Fibroblast of the conjunctiva (primary cell): ENCODE measurements around the gene GSG1L.

Source experiments
- DNase-seq: peaks from one replicate; pipeline ENCODE4 v3.0.0-alpha.2; 2010; ENCODE audit warnings: low read depth

The GSG1L gene

GRCh38 chr16:27771201-27771910 is 292.2 kb downstream of the GSG1L start:
- DNase-seq: no peak

GRCh38 chr16:27770271-27771196 is 293.0 kb downstream of the GSG1L start:
- no peak for DNase-seq

- no peak for DNase-seq
Observed at GRCh38 chr16:27769561-27770255, 293.8 kb downstream of the GSG1L start.

GRCh38 chr16:27768651-27769272 is 294.8 kb downstream of the GSG1L start:
- no peak for DNase-seq

- no peak for DNase-seq
Observed at GRCh38 chr16:27767971-27768591, 295.4 kb downstream of the GSG1L start.

- no peak for DNase-seq
Observed at GRCh38 chr16:27767081-27767480, 296.4 kb downstream of the GSG1L start.

GRCh38 chr16:27766236-27766925 is 297.1 kb downstream of the GSG1L start:
- no peak for DNase-seq

- no peak for DNase-seq
Observed at GRCh38 chr16:27764869-27765675, 298.4 kb downstream of the GSG1L start.

GRCh38 chr16:27764427-27764826 is 299.1 kb downstream of the GSG1L start:
- no peak for DNase-seq

GRCh38 chr16:27762441-27762840 is 301.1 kb downstream of the GSG1L start:
- no peak for DNase-seq

- no peak for DNase-seq
Observed at GRCh38 chr16:27761816-27762215, 301.7 kb downstream of the GSG1L start.

- DNase-seq: no peak
Observed at GRCh38 chr16:27760789-27761176, 302.7 kb downstream of the GSG1L start.

- no peak for DNase-seq
Observed at GRCh38 chr16:27759967-27760788, 303.3 kb downstream of the GSG1L start.

GRCh38 chr16:27759301-27759871 is 304.1 kb downstream of the GSG1L start:
- no peak for DNase-seq

- no peak for DNase-seq
Observed at GRCh38 chr16:27758544-27758943, 305.0 kb downstream of the GSG1L start.

GRCh38 chr16:27756206-27756970 is 307.1 kb downstream of the GSG1L start:
- DNase-seq: no peak

GRCh38 chr16:27754788-27755690 is 308.5 kb downstream of the GSG1L start:
- DNase-seq: no peak
